Motor neuron (in vitro differentiated cells): ENCODE data around the gene BET1. TPM values are rescaled to one million over a fixed set of nuclear protein-coding genes. Genes with fewer than 3 reads are reported as not detected.
A peak's percentile ranks its signal among the peaks of the same experiment; 100 is the strongest.

Experiments
- ATAC-seq, 8 experiments: fragments of 200-7000 bp; cut with Tn5 transposase; replicated peaks in 6 of 8; 2 replicates each; pipeline ENCODE4 v1.8.0; 2021; ENCODE audit warnings: mild to moderate bottlenecking in 8 of 8, moderate library complexity in 8 of 8
- H3K27ac ChIP-seq, 2 donors: fragments of 250-450 bp; sonication (Bioruptor Pico); 2 replicates each; pipeline ENCODE4 v1.9.0; 2021; ENCODE audit warnings: antibody characterized with exemption in 2 of 2, mild to moderate bottlenecking in 2 of 2, moderate library complexity in 1 of 2
- H3K4me1 ChIP-seq, 2 donors: fragments of 250-450 bp; sonication (Bioruptor Pico); replicated peaks in 1 of 2; 2 replicates each; pipeline ENCODE4 v1.6.1; 2021; ENCODE audit warnings: antibody characterized with exemption in 2 of 2, mild to moderate bottlenecking in 2 of 2, moderate library complexity in 1 of 2
- H3K4me3 ChIP-seq, 5 donors: fragments of 250-450 bp; sonication (Bioruptor Pico); 2 replicates each; pipeline ENCODE4 v1.9.0; 2021; ENCODE audit warnings: antibody characterized with exemption in 5 of 5, mild to moderate bottlenecking in 5 of 5, moderate library complexity in 4 of 5
- WGBS, 10 experiments: fragments of 450-650 bp; shearing (Covaris generic); methylation state at CpG; one replicate each; pipeline ENCODE4 v1.0.0; 2022; 5-methylcytosine and 5-hydroxymethylcytosine counted together
- in situ Hi-C, 9 experiments: fragments of 400-800 bp; cut with MboI; loops; one replicate each; pipeline ENCODE4 v1.15.0; 2021; ENCODE audit warnings: low sequenced_read_pairs in 9 of 9, low pct_unique_long_range_greater_than_20kb in 2 of 9; ENCODE audit not compliant: unreplicated experiment in 9 of 9
- total RNA-seq, 8 experiments: library from RNA; unstranded; fragments of 300-600 nt; gene quantifications; 2 replicates each; pipeline versions ENCODE4 v1.2.3 to v1.2.4, GENCODE V29; 2022

BET1 gene
- total RNA-seq, 8 experiments from 2014 or later, result 15.9 to 46.0 (median 29.9) TPM

- no peak overlapping the region for H3K27ac ChIP-seq
- H3K4me1 ChIP-seq, result no peaks in the 10 kb centered on the region
- in situ Hi-C loops, result no loop called here
- WGBS, 10 experiments, result 7 to 91% (median 61%) methylated on average over 1 to 3 of the region's 3 CpGs
- no peak for ATAC-seq
- no peak overlapping the region for H3K4me3 ChIP-seq
These were observed 39.3 kb downstream of the BET1 start for GRCh38 chr7:93964813-93965212.

- WGBS, 10 experiments, result 50 to 100% (median 82%) methylated on average over 1 to 5 of the region's 5 CpGs
- in situ Hi-C loops, result no loop called here
- no peak for ATAC-seq
- Histone ChIP-seq H3K4me1 (no peaks in the 10 kb centered on the region), H3K4me3 (no peak overlapping the region), H3K27ac (no peak overlapping the region)
These were observed 39.9 kb downstream of the BET1 start for GRCh38 chr7:93964262-93964661.

DNA sequence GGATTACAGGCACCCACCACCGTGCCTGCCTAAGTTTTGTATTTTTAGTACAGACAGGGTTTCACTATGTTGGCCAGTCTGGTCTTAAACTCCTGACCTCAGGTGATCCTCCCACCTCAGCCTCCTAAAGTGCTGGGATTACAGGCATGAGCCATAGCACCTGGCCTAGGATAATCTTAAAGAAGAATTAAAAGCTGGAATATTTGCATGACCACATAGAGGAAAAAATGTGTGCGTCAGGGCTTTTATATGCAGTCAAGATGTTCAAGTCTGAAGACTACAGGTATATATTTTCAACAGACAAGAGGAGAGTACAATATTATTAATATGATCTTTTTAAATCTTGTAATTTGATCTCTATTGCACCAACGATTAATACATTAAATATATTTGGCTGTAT is 43.2 kb downstream of the BET1 start:
- no peak for ATAC-seq
- Histone ChIP-seq H3K4me1 (no peaks in the 10 kb centered on the region), H3K27ac (no peak overlapping the region), H3K4me3 (no peak overlapping the region)
- 57 to 100% (median 73%) methylated on average over 1 to 3 of the region's 3 CpGs; no CpG with 5 or more reads in 2 of the 10 experiments for WGBS, 10 experiments
- in situ Hi-C loops, result no loop called here

- ATAC-seq, result no peak
- Histone ChIP-seq H3K4me1 (no peaks in the 10 kb centered on the region), H3K4me3 (no peak overlapping the region), H3K27ac (no peak overlapping the region)
- WGBS, 10 experiments, result 48 to 100% (median 89%) methylated on average over 1 to 3 of the region's 3 CpGs
- in situ Hi-C loops, result no loop called here
These were observed 45.5 kb downstream of the BET1 start for GRCh38 chr7:93958651-93959050.

GRCh38 chr7:93958216-93958615 is 45.9 kb downstream of the BET1 start:
- H3K27ac ChIP-seq, result no peak overlapping the region
- in situ Hi-C loops, result no loop called here
- ATAC-seq, result no peak
- no peaks in the 10 kb centered on the region for H3K4me1 ChIP-seq
- no peak overlapping the region for H3K4me3 ChIP-seq
- 0 to 100% (median 80%) methylated on average over 1 to 3 of the region's 3 CpGs; no CpG with 5 or more reads in 1 of the 10 experiments for WGBS, 10 experiments

DNA sequence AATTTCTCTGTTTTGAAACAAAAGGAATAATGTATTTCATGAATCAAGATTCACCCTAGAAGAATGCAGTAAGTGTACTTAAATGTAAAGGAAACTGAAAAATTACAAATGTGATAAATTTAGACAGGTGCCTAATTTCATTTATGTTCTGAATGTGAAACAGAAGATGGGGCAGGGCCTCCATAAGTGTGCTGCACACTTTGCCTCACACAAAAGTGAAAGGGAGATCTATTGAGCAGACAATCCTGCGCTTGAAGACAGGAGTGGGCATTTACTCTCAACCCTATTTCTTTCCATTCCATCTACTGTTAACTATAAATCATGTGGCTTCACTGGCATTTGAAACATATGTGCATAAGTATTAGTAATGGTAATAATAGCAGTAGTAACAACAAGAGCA is 46.4 kb downstream of the BET1 start:
- H3K4me3 ChIP-seq, result no peak overlapping the region
- no peak for ATAC-seq
- in situ Hi-C loops, result no loop called here
- WGBS, 10 experiments, result 60 to 100% (median 100%) methylated on average over 1 of the region's 1 CpG; no CpG with 5 or more reads in 3 of the 10 experiments
- H3K4me1 ChIP-seq, result no peaks in the 10 kb centered on the region
- no peak overlapping the region for H3K27ac ChIP-seq

- 58 to 100% (median 79%) methylated on average over 1 to 2 of the region's 2 CpGs; no CpG with 5 or more reads in 2 of the 10 experiments for WGBS, 10 experiments
These were observed 48.9 kb downstream of the BET1 start for GRCh38 chr7:93955304-93955703.

DNA sequence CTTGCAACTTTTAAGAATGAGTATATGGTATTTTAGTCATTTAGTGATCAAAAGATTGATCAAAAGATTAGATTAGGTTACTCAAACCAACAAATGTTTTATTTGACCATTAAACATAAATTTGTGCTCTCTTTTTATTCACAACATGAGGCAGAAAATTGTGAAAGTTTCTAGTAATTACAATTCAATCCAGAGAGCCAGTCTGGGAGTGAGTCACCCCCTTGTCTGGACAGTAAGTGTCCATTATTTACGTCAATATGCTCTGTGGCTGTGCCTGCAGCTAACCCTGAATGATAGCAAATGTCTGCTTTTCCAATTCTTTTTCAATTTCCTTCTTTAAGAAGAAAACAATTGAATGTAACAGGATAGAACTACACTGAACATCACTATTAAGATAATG is 54.7 kb downstream of the BET1 start:
- peak in 7 of 8 experiments; percentile 62 to 91 (median 84) for ATAC-seq
- no peaks in the 10 kb centered on the region for H3K4me1 ChIP-seq
- H3K27ac ChIP-seq, result no peak overlapping the region
- in situ Hi-C loops, result no loop called here
- H3K4me3 ChIP-seq, result no peak overlapping the region
- WGBS, 10 experiments, result 0 to 100% (median 64%) methylated on average over 1 of the region's 1 CpG; no CpG with 5 or more reads in 3 of the 10 experiments

More at GRCh38 chr7:93955304-93955703, 48.9 kb downstream of the BET1 start:
- no peak overlapping the region for H3K4me3 ChIP-seq
- no peaks in the 10 kb centered on the region for H3K4me1 ChIP-seq
- ATAC-seq, result no peak
- in situ Hi-C loops, result no loop called here
- no peak overlapping the region for H3K27ac ChIP-seq

GRCh38 chr7:93948873-93949272 is 55.3 kb downstream of the BET1 start:
- Histone ChIP-seq H3K27ac (no peak overlapping the region), H3K4me3 (no peak overlapping the region), H3K4me1 (no peaks in the 10 kb centered on the region)
- in situ Hi-C loops, result no loop called here
- WGBS, 10 experiments, result 0 to 100% (median 80%) methylated on average over 1 of the region's 2 CpGs; no CpG with 5 or more reads in 5 of the 10 experiments
- ATAC-seq, result no peak

DNA sequence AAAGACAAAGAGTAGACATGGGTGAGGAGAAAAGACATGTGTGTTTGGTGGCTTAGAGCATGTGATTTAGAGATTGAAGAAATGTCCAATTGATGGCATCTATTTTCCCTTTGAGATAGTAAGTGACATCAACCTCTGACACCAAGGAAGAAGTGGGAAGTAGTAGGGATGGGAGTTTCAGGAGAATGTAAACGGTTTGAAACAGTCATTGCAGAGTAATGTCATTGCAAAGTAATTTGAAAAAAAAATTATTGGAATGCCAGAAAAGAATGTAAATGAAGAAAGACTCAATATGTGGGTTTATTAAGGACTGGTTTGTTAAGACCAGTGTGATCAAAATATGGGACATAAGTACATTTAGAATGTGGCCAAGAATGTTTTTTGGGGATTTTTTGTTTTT is 56.0 kb downstream of the BET1 start:
- no peak for ATAC-seq
- Histone ChIP-seq H3K4me1 (no peaks in the 10 kb centered on the region), H3K27ac (no peak overlapping the region), H3K4me3 (no peak overlapping the region)
- WGBS, 10 experiments, result 0 to 100% (median 60%) methylated on average over 1 of the region's 1 CpG; no CpG with 5 or more reads in 1 of the 10 experiments
- in situ Hi-C loops, result no loop called here

DNA sequence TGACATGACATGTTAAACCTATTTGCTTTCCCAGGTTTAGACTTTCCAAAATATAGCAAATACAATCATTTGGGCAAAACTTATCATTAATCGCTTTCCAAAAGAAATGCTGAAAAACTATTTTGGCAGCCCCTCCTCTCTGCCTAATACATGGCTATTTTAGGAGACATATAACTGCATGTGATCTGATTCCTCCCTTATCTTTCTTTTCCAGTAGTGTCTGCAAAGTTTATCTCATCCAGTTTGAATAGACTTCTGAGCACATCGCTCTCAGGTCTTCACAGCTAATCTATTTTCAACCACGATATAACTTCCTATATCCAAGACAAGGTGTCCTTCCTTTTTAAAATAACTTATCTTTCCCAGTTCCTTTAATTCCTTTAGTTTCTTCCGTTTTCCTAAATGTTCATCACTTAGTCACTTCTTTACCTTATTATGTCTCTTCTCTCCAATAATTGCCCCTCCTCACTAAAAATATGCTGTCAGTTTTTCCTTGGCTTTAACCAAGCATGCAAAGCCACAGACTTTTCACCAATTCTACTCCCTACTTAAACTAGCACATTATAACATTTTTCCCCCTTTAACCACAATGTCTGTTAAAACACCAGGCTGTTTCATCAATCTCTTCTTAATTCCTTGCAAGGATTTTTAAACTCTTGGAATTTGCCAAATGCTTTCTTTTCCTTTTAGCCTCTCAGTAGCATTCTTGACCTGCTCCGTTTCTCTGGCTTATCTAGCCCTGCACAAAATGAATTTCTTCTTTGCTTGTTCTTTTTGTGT is 58.2 kb downstream of the BET1 start:
- no peak for ATAC-seq
- no peak overlapping the region for H3K4me3 ChIP-seq
- H3K4me1 ChIP-seq, result no peaks in the 10 kb centered on the region
- WGBS, 10 experiments, result 76 to 100% (median 89%) methylated on average over 1 to 5 of the region's 5 CpGs
- in situ Hi-C loops, result no loop called here
- H3K27ac ChIP-seq, result no peak overlapping the region

DNA sequence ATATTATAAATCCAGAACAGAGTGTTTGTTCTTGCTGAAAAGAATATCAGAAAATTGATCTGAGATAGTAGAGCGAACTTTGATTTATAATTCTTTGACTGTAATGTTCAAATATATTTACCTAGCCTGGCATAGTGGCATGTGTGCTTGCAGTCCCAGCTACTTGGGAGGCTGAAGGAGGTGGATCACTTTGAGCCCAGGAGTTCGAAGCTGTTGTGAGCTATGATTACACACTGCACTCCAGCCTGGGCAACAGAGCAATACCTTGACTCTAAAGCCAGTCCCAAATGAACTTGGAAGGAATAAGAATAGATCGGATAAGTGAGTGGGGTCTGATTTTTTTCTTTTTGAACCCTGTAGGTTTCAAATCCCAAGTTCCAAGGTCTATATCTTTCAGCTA is 59.1 kb downstream of the BET1 start:
- no peak overlapping the region for H3K27ac ChIP-seq
- no peak for ATAC-seq
- in situ Hi-C loops, result no loop called here
- H3K4me1 ChIP-seq, result no peaks in the 10 kb centered on the region
- WGBS, 10 experiments, result 0 to 90% (median 50%) methylated on average over 1 to 3 of the region's 3 CpGs
- H3K4me3 ChIP-seq, result no peak overlapping the region

GRCh38 chr7:93944673-93945072 is 59.5 kb downstream of the BET1 start:
- peak in 1 of 8 experiments; percentile 20 for ATAC-seq
- no peaks in the 10 kb centered on the region for H3K4me1 ChIP-seq
- no peak overlapping the region for H3K4me3 ChIP-seq
- in situ Hi-C loops, result no loop called here
- 0 to 80% (median 31%) methylated on average over 1 of the region's 1 CpG; no CpG with 5 or more reads in 2 of the 10 experiments for WGBS, 10 experiments
- no peak overlapping the region for H3K27ac ChIP-seq
